Measurements from ENCODE around the gene MYO5B. TPM values are rescaled to one million over a fixed set of nuclear protein-coding genes. Genes with fewer than 3 reads are reported as not detected.

Gene MYO5B
- total and polyA plus RNA-seq, 4 donors = 5.4 to 23.4 (median 11.4) TPM

GRCh38 chr18:49853011-49853410 lies 341.9 kb downstream of the MYO5B start:
- H3K9ac ChIP-seq (ENCODE audit: low read depth in 1 of 2, low read length in 2 of 2) = no peak overlapping the region
- no peak overlapping the region for H3K27ac ChIP-seq (ENCODE audit: low read depth in 1 of 2, low read length in 2 of 2)
- no peak for DNase-seq (ENCODE audit: low spot score)
- WGBS = 90% methylated on average over 7 of the region's 7 CpGs
- peaks cover 0 to 5% (median under 1%) of the 10 kb centered on the region in 4 donors for H3K4me1 ChIP-seq (ENCODE audit: control insufficient read depth in 4 of 4, insufficient read depth in 4 of 4, low read length in 3 of 4)
- TF ChIP-seq ZBTB33 (IDR thresholded peaks at IDR 0.05) = no peak
- TF ChIP-seq RXRA (IDR thresholded peaks at IDR 0.05) = no peak
- no peak for TF ChIP-seq FOXA1 (IDR thresholded peaks at IDR 0.05)
- no peak for TF ChIP-seq NR2F2 (IDR thresholded peaks at IDR 0.05)
- TF ChIP-seq CTCF (IDR thresholded peaks at IDR 0.05; ENCODE audit: low read depth, low read length, missing input control) = no peak
- TF ChIP-seq SP1 (IDR thresholded peaks at IDR 0.05) = no peak
- no peak for TF ChIP-seq JUND (IDR thresholded peaks at IDR 0.05)
- TF ChIP-seq FOXA2 (IDR thresholded peaks at IDR 0.05) = no peak
- no peak for TF ChIP-seq EGR1 (IDR thresholded peaks at IDR 0.05; ENCODE audit: low read depth in 2 of 2)
- TF ChIP-seq TAF1 (conservative IDR thresholded peaks at IDR 0.05) = no peak
- TF ChIP-seq YY1 (IDR thresholded peaks at IDR 0.05) = no peak
- no peak for TF ChIP-seq REST (IDR thresholded peaks at IDR 0.05)
- TF ChIP-seq MAX (IDR thresholded peaks at IDR 0.05) = no peak
- no peaks in the 10 kb centered on the region for H3K36me3 ChIP-seq (ENCODE audit: control insufficient read depth in 4 of 4, insufficient read depth in 3 of 4, low read depth in 1 of 4, low read length in 3 of 4)
- H3K9me3 ChIP-seq (ENCODE audit: control insufficient read depth in 4 of 4, low read length in 3 of 4) = no peaks in the 10 kb centered on the region
- H3K4me3 ChIP-seq (ENCODE audit: low read depth in 1 of 3, low read length in 3 of 3) = no peak overlapping the region
- no peaks in the 10 kb centered on the region for H3K27me3 ChIP-seq (ENCODE audit: control insufficient read depth in 4 of 4, insufficient read depth in 4 of 4, low read length in 3 of 4)

GRCh38 chr18:49851624-49852023 lies 343.3 kb downstream of the MYO5B start:
- Histone ChIP-seq H3K27ac (ENCODE audit: low read depth in 1 of 2, low read length in 2 of 2) (no peak overlapping the region), H3K9ac (ENCODE audit: low read depth in 1 of 2, low read length in 2 of 2) (no peak overlapping the region), H3K27me3 (ENCODE audit: control insufficient read depth in 4 of 4, insufficient read depth in 4 of 4, low read length in 3 of 4) (no peaks in the 10 kb centered on the region), H3K9me3 (ENCODE audit: control insufficient read depth in 4 of 4, low read length in 3 of 4) (no peaks in the 10 kb centered on the region), H3K4me3 (ENCODE audit: low read depth in 1 of 3, low read length in 3 of 3) (no peak overlapping the region), H3K4me1 (ENCODE audit: control insufficient read depth in 4 of 4, insufficient read depth in 4 of 4, low read length in 3 of 4) (no peaks in the 10 kb centered on the region), H3K36me3 (ENCODE audit: control insufficient read depth in 4 of 4, insufficient read depth in 3 of 4, low read depth in 1 of 4, low read length in 3 of 4) (peaks cover 0 to 2% (median 0%) of the 10 kb centered on the region in 4 donors)
- DNase-seq (ENCODE audit: low spot score) = no peak
- 90% methylated on average over 4 of the region's 4 CpGs for WGBS
- TF ChIP-seq ZBTB33 (IDR thresholded peaks at IDR 0.05) (no peak), HNF4A (conservative IDR thresholded peaks at IDR 0.05) (no peak), YY1 (IDR thresholded peaks at IDR 0.05) (no peak), TAF1 (conservative IDR thresholded peaks at IDR 0.05) (no peak), EGR1 (IDR thresholded peaks at IDR 0.05; ENCODE audit: low read depth in 2 of 2) (no peak), SP1 (IDR thresholded peaks at IDR 0.05) (no peak), CTCF (IDR thresholded peaks at IDR 0.05; ENCODE audit: low read depth, low read length, missing input control) (no peak), REST (IDR thresholded peaks at IDR 0.05) (no peak), FOXA1 (IDR thresholded peaks at IDR 0.05) (no peak), ATF3 (IDR thresholded peaks at IDR 0.05) (no peak)

Data from liver (tissue), 9 donors.